ENCODE results near the gene HYCC1. TPM values are rescaled to one million over a fixed set of nuclear protein-coding genes. Genes with fewer than 3 reads are reported as not detected.

HYCC1 gene
- total RNA-seq, 1 experiment from 2014 or later, result 46.2 TPM

DNA sequence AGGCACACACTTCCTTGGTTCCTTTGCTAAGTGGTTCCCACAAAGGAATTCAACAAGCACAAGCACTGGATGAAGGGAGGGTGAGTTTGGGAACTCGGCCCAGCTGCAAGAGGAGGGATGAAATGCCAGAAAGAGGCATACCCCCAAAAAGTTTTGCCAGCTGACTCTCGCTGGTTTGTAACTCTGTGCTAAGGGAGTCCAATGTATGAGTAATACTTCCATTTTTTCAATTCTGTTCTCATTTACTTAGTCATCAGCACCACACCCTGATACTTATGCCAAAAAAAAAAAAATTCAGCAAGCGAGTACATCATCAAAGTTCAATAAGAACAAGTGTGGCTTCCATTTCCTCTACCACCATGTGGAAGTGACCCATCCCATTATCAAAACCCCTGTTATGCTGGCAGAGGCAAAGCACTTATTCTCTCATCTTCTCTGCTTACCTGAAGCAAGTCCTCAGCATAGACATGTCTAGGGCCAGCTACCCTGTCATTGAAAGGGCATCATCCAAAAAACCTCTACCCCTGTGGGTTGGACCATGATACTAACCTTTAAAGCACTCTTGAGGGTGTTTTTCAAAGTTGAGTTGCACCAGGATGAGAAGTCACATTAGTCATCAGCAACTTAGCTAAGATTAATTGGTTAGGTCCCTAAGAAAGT is 6.9 kb upstream of the HYCC1 start:
- 0 out of 2 replicates have a peak, but pooled peaks cover 7% of the 10 kb centered on the region for H3K4me1 ChIP-seq
- H3K36me3 ChIP-seq (ENCODE audit: control insufficient read depth, insufficient read depth, low read length), result no peaks in the 10 kb centered on the region
- intact Hi-C loops (cut with micrococcal nuclease; ENCODE audit: unreplicated experiment), result no loop called here
- no TSS peak for BruUV-seq (replicated peaks)
- peaks cover 17% of the 10 kb centered on the region for H3K4me1 Mint-ChIP-seq (ENCODE audit: low read depth, unreplicated experiment)
- no peak for TF ChIP-seq CTCF (IDR thresholded peaks at IDR 0.05; ENCODE audit: insufficient read depth in 1 of 2, low read depth in 1 of 2, low read length in 1 of 2, severe bottlenecking in 1 of 2, unreplicated experiment in 1 of 2)
- no peaks in the 10 kb centered on the region for H3K27me3 Mint-ChIP-seq (ENCODE audit: insufficient read depth, unreplicated experiment)
- no peak overlapping the region for H3K4me3 ChIP-seq (ENCODE audit: low read depth, low read length)
- ChIA-PET CTCF (no interaction called here), POLR2A (no interaction called here)
- no peaks in the 10 kb centered on the region for H3K9me3 Mint-ChIP-seq (ENCODE audit: unreplicated experiment)
- H3K36me3 Mint-ChIP-seq (ENCODE audit: insufficient read depth, unreplicated experiment), result no peaks in the 10 kb centered on the region
- H3K9me3 ChIP-seq, result no peaks in the 10 kb centered on the region
- H3K4me3 Mint-ChIP-seq (ENCODE audit: unreplicated experiment), result no peak overlapping the region
- no peak overlapping the region for H3K27ac Mint-ChIP-seq (ENCODE audit: unreplicated experiment)
- no peak for DNase-seq
- H3K27me3 ChIP-seq (replicated peaks; ENCODE audit: control insufficient read depth, insufficient read depth, low read length), result no peaks in the 10 kb centered on the region

DNA sequence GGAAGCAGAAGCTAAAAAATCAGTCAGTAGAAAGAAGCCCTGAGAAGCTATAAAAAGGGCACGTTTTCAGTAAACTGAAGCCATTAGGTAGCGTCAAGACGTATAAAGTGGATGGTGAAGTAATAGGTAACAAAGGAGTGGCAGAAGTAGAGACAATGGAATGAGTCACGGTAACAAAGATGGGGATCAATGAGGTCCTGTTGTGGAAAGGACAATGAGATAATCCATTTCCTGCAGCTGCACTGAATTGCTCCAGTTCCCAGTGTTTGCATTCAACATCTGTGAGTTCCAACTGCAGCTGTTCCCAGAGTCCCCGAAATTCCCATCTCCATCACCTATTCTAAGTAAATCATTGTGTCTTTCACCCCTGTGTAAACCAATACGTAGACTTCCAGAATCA is 4.8 kb upstream of the HYCC1 start:
- peaks cover 5% of the 10 kb centered on the region for H3K36me3 Mint-ChIP-seq (ENCODE audit: insufficient read depth, unreplicated experiment)
- BruUV-seq (replicated peaks), result no TSS peak
- no peaks in the 10 kb centered on the region for H3K9me3 Mint-ChIP-seq (ENCODE audit: unreplicated experiment)

GRCh38 chr7:23017309-23017708 is 3.4 kb upstream of the HYCC1 start:
- H3K4me3 ChIP-seq (ENCODE audit: low read depth, low read length), result no peak overlapping the region
- intact Hi-C loops (cut with micrococcal nuclease; ENCODE audit: unreplicated experiment), result no loop called here
- Mint-ChIP-seq H3K27me3 (ENCODE audit: insufficient read depth, unreplicated experiment) (no peaks in the 10 kb centered on the region), H3K9me3 (ENCODE audit: unreplicated experiment) (no peaks in the 10 kb centered on the region), H3K4me1 (ENCODE audit: low read depth, unreplicated experiment) (peaks cover 15% of the 10 kb centered on the region), H3K4me3 (ENCODE audit: unreplicated experiment) (no peak overlapping the region), H3K27ac (ENCODE audit: unreplicated experiment) (no peak overlapping the region), H3K36me3 (ENCODE audit: insufficient read depth, unreplicated experiment) (peaks cover 7% of the 10 kb centered on the region)
- H3K9me3 ChIP-seq, result no peaks in the 10 kb centered on the region
- CTCF ChIA-PET, result no interaction called here
- TF ChIP-seq CTCF (IDR thresholded peaks at IDR 0.05; ENCODE audit: insufficient read depth in 1 of 2, low read depth in 1 of 2, low read length in 1 of 2, severe bottlenecking in 1 of 2, unreplicated experiment in 1 of 2), result no peak
- POLR2A ChIA-PET, result no interaction called here
- H3K4me1 ChIP-seq, result peaks cover 8% of the 10 kb centered on the region; the same call in 1 of the 2 replicates
- H3K36me3 ChIP-seq (ENCODE audit: control insufficient read depth, insufficient read depth, low read length), result no peaks in the 10 kb centered on the region
- no peaks in the 10 kb centered on the region for H3K27me3 ChIP-seq (replicated peaks; ENCODE audit: control insufficient read depth, insufficient read depth, low read length)
- no TSS peak for BruUV-seq (replicated peaks)
- DNase-seq, result no peak

More for the DNA sequence above, 4.8 kb upstream of the HYCC1 start:
- Histone ChIP-seq H3K4me3 (ENCODE audit: low read depth, low read length) (no peak overlapping the region), H3K4me1 (0 out of 2 replicates have a peak, but pooled peaks cover 7% of the 10 kb centered on the region), H3K27me3 (replicated peaks; ENCODE audit: control insufficient read depth, insufficient read depth, low read length) (no peaks in the 10 kb centered on the region), H3K36me3 (ENCODE audit: control insufficient read depth, insufficient read depth, low read length) (no peaks in the 10 kb centered on the region), H3K9me3 (no peaks in the 10 kb centered on the region)
- no peak overlapping the region for H3K4me3 Mint-ChIP-seq (ENCODE audit: unreplicated experiment)
- CTCF ChIA-PET, result interaction anchor here (0.7 kb wide), 1 partner anchor 300 kb away, joined by 3 read pairs; no protein-coding TSS in a partner anchor
- H3K27me3 Mint-ChIP-seq (ENCODE audit: insufficient read depth, unreplicated experiment), result no peaks in the 10 kb centered on the region
- no peak for DNase-seq
- POLR2A ChIA-PET, result no interaction called here
- no peak overlapping the region for H3K27ac Mint-ChIP-seq (ENCODE audit: unreplicated experiment)
- H3K4me1 Mint-ChIP-seq (ENCODE audit: low read depth, unreplicated experiment), result peaks cover 23% of the 10 kb centered on the region
- intact Hi-C loops (cut with micrococcal nuclease; ENCODE audit: unreplicated experiment), result no loop called here
- no peak for TF ChIP-seq CTCF (IDR thresholded peaks at IDR 0.05; ENCODE audit: insufficient read depth in 1 of 2, low read depth in 1 of 2, low read length in 1 of 2, severe bottlenecking in 1 of 2, unreplicated experiment in 1 of 2)

All from Caco-2 (cell line).